GM12891 (cell line): ENCODE measurements around the gene MRPS22.

Experiments used
- PAX5 ChIP-seq: IDR thresholded peaks from 2 replicates; pipeline ENCODE4 v1.6.1; 2011; ENCODE audit warnings: low read length, moderate library complexity, mild to moderate bottlenecking; ENCODE audit not compliant: insufficient read depth, severe bottlenecking
- POLR2A ChIP-seq: IDR thresholded peaks from 2 replicates; pipeline ENCODE4 v1.6.1; 2011; ENCODE audit warnings: low read depth, low read length, control low read depth
- POLR2AphosphoS5 ChIP-seq: IDR thresholded peaks from 2 replicates; pipeline ENCODE4 v1.6.1; 2011; ENCODE audit warnings: low read depth, low read length, control low read depth

- TF ChIP-seq POLR2AphosphoS5 (no peak), POLR2A (no peak), PAX5 (no peak)
Measured at GRCh38 chr3:139323146-139323545, 20.7 kb upstream of the MRPS22 start.
